ENCODE results near the gene FOXI2. TPM values are rescaled to one million over a fixed set of nuclear protein-coding genes. Genes with fewer than 3 reads are reported as not detected.

FOXI2 gene
- total RNA-seq, 4 donors from 2014 or later: 0.14 TPM; not detected in 3

DNA sequence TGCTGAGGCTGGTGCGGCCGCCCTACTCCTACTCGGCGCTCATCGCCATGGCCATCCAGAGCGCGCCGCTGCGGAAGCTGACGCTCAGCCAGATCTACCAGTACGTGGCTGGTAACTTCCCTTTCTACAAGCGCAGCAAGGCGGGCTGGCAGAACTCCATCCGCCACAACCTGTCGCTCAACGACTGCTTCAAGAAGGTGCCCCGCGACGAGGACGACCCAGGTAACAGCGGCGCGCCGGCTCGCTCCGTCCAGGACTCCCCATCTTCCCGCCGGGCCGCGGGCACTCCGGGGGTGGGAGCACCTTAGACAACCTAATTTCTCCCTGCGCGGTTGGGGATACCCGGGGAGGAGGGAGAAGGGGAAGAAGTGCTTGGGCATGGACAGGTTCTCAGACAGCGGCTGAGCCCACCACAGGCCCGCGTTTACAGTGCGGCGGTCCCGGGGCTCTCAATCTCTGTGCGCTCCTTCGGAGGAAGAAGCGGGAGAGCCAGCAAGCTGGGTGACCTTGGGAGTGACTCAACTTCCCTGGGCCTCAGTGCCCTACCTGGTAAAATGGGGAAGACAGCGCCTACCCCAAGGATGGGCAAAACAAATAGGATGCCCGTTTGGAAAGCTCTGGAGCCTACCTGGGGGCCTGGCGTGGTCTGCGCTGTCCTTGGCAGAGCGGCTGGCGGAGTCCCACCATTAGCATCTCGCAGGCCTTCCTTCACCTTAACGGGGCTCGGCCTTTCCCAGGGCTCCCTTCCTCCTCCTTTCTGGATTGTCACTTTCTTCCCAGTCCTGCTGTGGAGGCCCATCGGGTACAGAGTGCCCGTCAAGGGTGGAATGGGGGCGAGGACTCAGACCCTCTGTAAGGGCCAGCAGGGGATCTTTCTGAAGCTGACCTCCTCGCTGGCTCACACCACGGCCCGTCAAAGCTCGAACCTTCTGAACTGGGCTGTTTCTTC is 852 bp downstream of the FOXI2 start:
- H3K27ac ChIP-seq: no peak overlapping the region
- in situ Hi-C loops (cut with MboI; ENCODE audit: low pct_ligation_motif_present in 1 of 4, low pct_unique_long_range_greater_than_20kb in 1 of 4, low sequenced_read_pairs in 3 of 4): no loop called here
- peaks cover 0 to 7% (median 0%) of the 10 kb centered on the region in 4 donors for H3K4me1 ChIP-seq
- intact Hi-C loops (cut with DNase I; ENCODE audit: low total_unique reads): no loop called here
- H3K4me3 ChIP-seq: peak overlapping the region in 1 of 4 donors; percentile 21
- DNase-seq: no peak
- TF ChIP-seq POLR2AphosphoS5 (IDR thresholded peaks at IDR 0.05): no peak
- no peaks in the 10 kb centered on the region for H3K36me3 ChIP-seq
- H3K27me3 ChIP-seq: peaks cover 74% of the 10 kb centered on the region
- WGBS, 2 donors (ENCODE audit: low coverage in 1 of 2): 27 to 29% methylated on average over 13 to 45 of the region's 59 CpGs
- H3K9me3 ChIP-seq: no peaks in the 10 kb centered on the region

- WGBS, 2 donors (ENCODE audit: low coverage in 1 of 2): 21% methylated on average over 43 of the region's 59 CpGs; no CpG with 5 or more reads in 1 of the 2 donors
Measured at GRCh38 chr10:127738512-127739424, 1.8 kb downstream of the FOXI2 start.

DNA sequence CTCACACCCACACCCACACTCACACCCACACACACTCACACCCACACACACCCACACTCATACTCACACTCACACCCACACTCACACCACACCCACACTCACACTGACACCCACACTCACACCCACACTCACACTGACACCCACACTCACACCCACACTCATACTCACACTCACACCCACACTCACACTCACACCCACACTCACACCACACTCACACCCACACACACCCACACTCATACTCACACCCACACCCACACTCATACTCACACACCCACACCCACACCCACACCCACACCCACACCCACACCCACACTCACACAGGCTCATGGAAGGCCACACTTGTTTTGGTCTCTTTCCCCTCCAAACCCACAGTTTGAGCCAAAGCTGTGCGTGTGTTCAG is 2.9 kb downstream of the FOXI2 start:
- WGBS, 2 donors (ENCODE audit: low coverage in 1 of 2): 43 to 63% methylated on average over 1 of the region's 1 CpG
- H3K36me3 ChIP-seq: no peaks in the 10 kb centered on the region
- in situ Hi-C loops (cut with MboI; ENCODE audit: low pct_ligation_motif_present in 1 of 4, low pct_unique_long_range_greater_than_20kb in 1 of 4, low sequenced_read_pairs in 3 of 4) (no loop called here), intact Hi-C loops (cut with DNase I; ENCODE audit: low total_unique reads) (no loop called here)
- no peaks in the 10 kb centered on the region for H3K9me3 ChIP-seq
- H3K27ac ChIP-seq: no peak overlapping the region
- no peak for DNase-seq
- peaks cover 53% of the 10 kb centered on the region for H3K27me3 ChIP-seq
- no peak overlapping the region for H3K4me3 ChIP-seq
- H3K4me1 ChIP-seq: peaks cover 0 to 7% (median 0%) of the 10 kb centered on the region in 4 donors
- TF ChIP-seq POLR2A (IDR thresholded peaks at IDR 0.05) (no peak), EP300 (IDR thresholded peaks at IDR 0.05; ENCODE audit: low read depth) (no peak), POLR2AphosphoS5 (IDR thresholded peaks at IDR 0.05) (no peak)
- TF ChIP-seq, protein P1, sequence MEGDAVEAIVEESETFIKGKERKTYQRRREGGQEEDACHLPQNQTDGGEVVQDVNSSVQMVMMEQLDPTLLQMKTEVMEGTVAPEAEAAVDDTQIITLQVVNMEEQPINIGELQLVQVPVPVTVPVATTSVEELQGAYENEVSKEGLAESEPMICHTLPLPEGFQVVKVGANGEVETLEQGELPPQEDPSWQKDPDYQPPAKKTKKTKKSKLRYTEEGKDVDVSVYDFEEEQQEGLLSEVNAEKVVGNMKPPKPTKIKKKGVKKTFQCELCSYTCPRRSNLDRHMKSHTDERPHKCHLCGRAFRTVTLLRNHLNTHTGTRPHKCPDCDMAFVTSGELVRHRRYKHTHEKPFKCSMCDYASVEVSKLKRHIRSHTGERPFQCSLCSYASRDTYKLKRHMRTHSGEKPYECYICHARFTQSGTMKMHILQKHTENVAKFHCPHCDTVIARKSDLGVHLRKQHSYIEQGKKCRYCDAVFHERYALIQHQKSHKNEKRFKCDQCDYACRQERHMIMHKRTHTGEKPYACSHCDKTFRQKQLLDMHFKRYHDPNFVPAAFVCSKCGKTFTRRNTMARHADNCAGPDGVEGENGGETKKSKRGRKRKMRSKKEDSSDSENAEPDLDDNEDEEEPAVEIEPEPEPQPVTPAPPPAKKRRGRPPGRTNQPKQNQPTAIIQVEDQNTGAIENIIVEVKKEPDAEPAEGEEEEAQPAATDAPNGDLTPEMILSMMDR (IDR thresholded peaks at IDR 0.05): no peak

More at GRCh38 chr10:127738512-127739424, 1.8 kb downstream of the FOXI2 start:
- H3K4me1 ChIP-seq: peaks cover 0 to 7% (median 0%) of the 10 kb centered on the region in 4 donors
- DNase-seq: no peak
- no peaks in the 10 kb centered on the region for H3K9me3 ChIP-seq
- in situ Hi-C loops (cut with MboI; ENCODE audit: low pct_ligation_motif_present in 1 of 4, low pct_unique_long_range_greater_than_20kb in 1 of 4, low sequenced_read_pairs in 3 of 4): no loop called here
- peaks cover 65% of the 10 kb centered on the region for H3K27me3 ChIP-seq
- H3K4me3 ChIP-seq: no peak overlapping the region
- no peaks in the 10 kb centered on the region for H3K36me3 ChIP-seq
- intact Hi-C loops (cut with DNase I; ENCODE audit: low total_unique reads): no loop called here
- H3K27ac ChIP-seq: no peak overlapping the region
- TF ChIP-seq POLR2AphosphoS5 (IDR thresholded peaks at IDR 0.05) (no peak), EP300 (IDR thresholded peaks at IDR 0.05; ENCODE audit: low read depth) (no peak)

GRCh38 chr10:127740596-127740995 is 3.6 kb downstream of the FOXI2 start:
- H3K27me3 ChIP-seq: peaks cover 46% of the 10 kb centered on the region
- TF ChIP-seq EP300 (IDR thresholded peaks at IDR 0.05; ENCODE audit: low read depth) (no peak), POLR2AphosphoS5 (IDR thresholded peaks at IDR 0.05) (no peak), POLR2A (IDR thresholded peaks at IDR 0.05) (no peak)
- TF ChIP-seq, protein P1 (IDR thresholded peaks at IDR 0.05): no peak
- no peaks in the 10 kb centered on the region for H3K36me3 ChIP-seq
- 17 to 78% methylated on average over 1 to 5 of the region's 5 CpGs for WGBS, 2 donors (ENCODE audit: low coverage in 1 of 2)
- intact Hi-C loops (cut with DNase I; ENCODE audit: low total_unique reads) (no loop called here), in situ Hi-C loops (cut with MboI; ENCODE audit: low pct_ligation_motif_present in 1 of 4, low pct_unique_long_range_greater_than_20kb in 1 of 4, low sequenced_read_pairs in 3 of 4) (no loop called here)
- peaks cover 0 to 7% (median 0%) of the 10 kb centered on the region in 4 donors for H3K4me1 ChIP-seq
- no peak overlapping the region for H3K4me3 ChIP-seq
- DNase-seq: no peak
- H3K27ac ChIP-seq: no peak overlapping the region
- H3K9me3 ChIP-seq: no peaks in the 10 kb centered on the region

Data from transverse colon (tissue), 4 donors.